Measurements from ENCODE around the gene CFAP97D2. TPM values are rescaled to one million over a fixed set of nuclear protein-coding genes. Genes with fewer than 3 reads are reported as not detected.

Gene CFAP97D2
- total and polyA plus RNA-seq, 4 donors, result 1.3 to 3.7 (median 1.5) TPM

DNA sequence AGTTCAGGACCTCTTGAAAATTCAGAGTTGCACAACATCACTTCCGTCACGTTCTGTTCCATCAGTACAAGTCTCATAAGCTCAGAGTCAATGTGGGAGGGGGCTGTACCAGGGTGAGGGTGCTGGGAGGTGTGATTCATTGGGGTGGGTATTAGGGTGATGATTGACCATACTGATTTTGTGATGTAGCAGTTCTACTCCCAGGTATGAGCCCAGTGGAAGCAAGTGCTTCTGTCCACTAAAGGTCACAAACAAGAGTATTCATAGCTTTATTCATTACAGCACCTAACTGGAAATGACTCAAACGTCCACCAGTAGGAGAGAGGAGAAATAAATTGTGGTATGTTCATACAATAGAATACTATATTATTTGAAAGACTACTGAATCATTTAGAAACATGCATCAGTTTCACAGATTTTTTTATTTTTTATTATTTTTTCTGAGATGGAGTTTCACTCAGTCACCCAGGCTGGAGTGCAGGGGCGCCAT is 90.3 kb downstream of the CFAP97D2 start:
- no peak for ATAC-seq (ENCODE audit: insufficient read depth, low FRiP score)
- no peak overlapping the region for H3K9ac ChIP-seq (ENCODE audit: insufficient read depth in 1 of 2, low read length in 2 of 2)
- H3K27me3 ChIP-seq (ENCODE audit: control insufficient read depth in 3 of 3, insufficient read depth in 3 of 3, low read length in 2 of 3), result no peaks in the 10 kb centered on the region
- peaks cover 31 to 56% (median 48%) of the 10 kb centered on the region in 4 donors for H3K36me3 ChIP-seq (ENCODE audit: control insufficient read depth in 4 of 4, insufficient read depth in 4 of 4, low read length in 4 of 4)
- 83 to 84% methylated on average over 4 of the region's 4 CpGs for WGBS, 2 donors
- peaks cover 0 to 3% (median 0%) of the 10 kb centered on the region in 4 donors for H3K9me3 ChIP-seq (ENCODE audit: control insufficient read depth in 4 of 4, insufficient read depth in 3 of 4, low read length in 3 of 4)
- no peak overlapping the region for H3K27ac ChIP-seq (ENCODE audit: low read depth in 1 of 2, low read length in 1 of 2)
- TF ChIP-seq, protein P1, sequence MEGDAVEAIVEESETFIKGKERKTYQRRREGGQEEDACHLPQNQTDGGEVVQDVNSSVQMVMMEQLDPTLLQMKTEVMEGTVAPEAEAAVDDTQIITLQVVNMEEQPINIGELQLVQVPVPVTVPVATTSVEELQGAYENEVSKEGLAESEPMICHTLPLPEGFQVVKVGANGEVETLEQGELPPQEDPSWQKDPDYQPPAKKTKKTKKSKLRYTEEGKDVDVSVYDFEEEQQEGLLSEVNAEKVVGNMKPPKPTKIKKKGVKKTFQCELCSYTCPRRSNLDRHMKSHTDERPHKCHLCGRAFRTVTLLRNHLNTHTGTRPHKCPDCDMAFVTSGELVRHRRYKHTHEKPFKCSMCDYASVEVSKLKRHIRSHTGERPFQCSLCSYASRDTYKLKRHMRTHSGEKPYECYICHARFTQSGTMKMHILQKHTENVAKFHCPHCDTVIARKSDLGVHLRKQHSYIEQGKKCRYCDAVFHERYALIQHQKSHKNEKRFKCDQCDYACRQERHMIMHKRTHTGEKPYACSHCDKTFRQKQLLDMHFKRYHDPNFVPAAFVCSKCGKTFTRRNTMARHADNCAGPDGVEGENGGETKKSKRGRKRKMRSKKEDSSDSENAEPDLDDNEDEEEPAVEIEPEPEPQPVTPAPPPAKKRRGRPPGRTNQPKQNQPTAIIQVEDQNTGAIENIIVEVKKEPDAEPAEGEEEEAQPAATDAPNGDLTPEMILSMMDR (IDR thresholded peaks at IDR 0.05; ENCODE audit: control extremely low read depth, extremely low read depth), result no peak
- no peak for DNase-seq
- no peak overlapping the region for H3K4me3 ChIP-seq
- H3K4me1 ChIP-seq (ENCODE audit: control insufficient read depth in 5 of 5, insufficient read depth in 5 of 5, low read length in 5 of 5), result no peaks in the 10 kb centered on the region

Small RNAs within 50 kb of the gene (small RNA-seq; reads per million reads assigned to genes)
- gene MIR548AR (ENCODE audit: low replicate concordance), result 0.08 reads per million

Other genes starting within 250 kb of the CFAP97D2 start
- gene C13orf46, start 205.2 kb upstream of the CFAP97D2 start, total RNA-seq, result 10 to 100 TPM in 1 of 2 donors, 1 to 10 TPM in 1; 1.1 to 11.3 TPM
- gene C13orf46, start 205.2 kb upstream of the CFAP97D2 start, polyA plus RNA-seq, result 10 to 100 TPM in 1 of 2 donors, 1 to 10 TPM in 1; 2.7 to 10.1 TPM
- gene RASA3, start 46.6 kb upstream of the CFAP97D2 start, total RNA-seq, result 10 to 100 TPM; 16.4 to 22.8 TPM
- gene RASA3, start 46.6 kb upstream of the CFAP97D2 start, polyA plus RNA-seq, result 10 to 100 TPM in 1 of 2 donors, 1 to 10 TPM in 1; 7.4 to 15.9 TPM
- 100 to 1,000 TPM in 1 of 2 donors, 10 to 100 TPM in 1; 51.7 to 123 TPM for gene CDC16, start 55.6 kb downstream of the CFAP97D2 start, total RNA-seq
- 10 to 100 TPM; 34.3 to 66.3 TPM for gene CDC16, start 55.6 kb downstream of the CFAP97D2 start, polyA plus RNA-seq
- 10 to 100 TPM; 41.6 to 43.0 TPM for gene UPF3A, start 102.3 kb downstream of the CFAP97D2 start, total RNA-seq
- 10 to 100 TPM; 31.3 to 57.1 TPM for gene UPF3A, start 102.3 kb downstream of the CFAP97D2 start, polyA plus RNA-seq
- 10 to 100 TPM; 11.0 to 17.7 TPM for gene CHAMP1, start 135.2 kb downstream of the CFAP97D2 start, total RNA-seq
- 1 to 10 TPM; 7.0 to 8.4 TPM for gene CHAMP1, start 135.2 kb downstream of the CFAP97D2 start, polyA plus RNA-seq

All from lung (tissue), 13 donors.